ENCODE measurements around the gene TMEM141.
"Not testable (repeated sequence)": the region's sequence is repeated elsewhere in the genome, so short reads cannot be mapped to it uniquely, and the experiment has no call there.

Gene TMEM141

DNA sequence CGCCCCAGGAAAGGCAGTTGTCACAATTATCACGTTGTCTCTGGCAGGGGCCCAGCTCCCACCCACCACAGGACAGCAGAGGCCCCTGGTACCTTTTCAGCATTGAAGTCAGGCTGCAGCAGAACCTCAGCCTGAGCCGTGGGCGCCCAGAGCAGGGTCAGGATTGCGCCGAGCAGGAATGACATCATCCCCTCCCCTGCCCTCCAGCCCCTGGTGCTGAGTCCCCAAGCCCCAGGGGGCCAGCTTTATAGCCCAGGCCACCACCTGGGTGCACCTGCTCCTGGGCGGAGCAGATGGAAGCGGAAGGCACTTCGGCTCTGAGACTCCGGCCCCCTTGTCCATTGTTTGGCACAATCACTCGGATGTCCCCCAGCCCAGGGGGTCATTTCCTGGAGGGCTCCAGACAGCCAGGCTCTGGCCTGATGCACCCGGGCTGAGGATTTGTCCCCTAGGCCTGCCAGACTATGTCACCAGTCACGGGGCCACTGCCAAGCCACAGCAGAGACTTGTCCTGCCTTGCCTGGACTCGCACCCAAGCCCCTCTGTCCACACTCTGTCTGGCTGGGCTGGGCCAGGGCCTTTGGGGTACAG, 26.7 kb upstream of the TMEM141 start, which contains the start of gene LCN15:
Gene LCN15 (minus strand): TSS at position 218 of the 591 bp plus-strand sequence. CDS start 30 bp downstream, at position 188.
- no peak within 1 kb of the TSS for H3K4me3 ChIP-seq (ENCODE audit: low read depth, low read length)
- TF ChIP-seq, protein P1, sequence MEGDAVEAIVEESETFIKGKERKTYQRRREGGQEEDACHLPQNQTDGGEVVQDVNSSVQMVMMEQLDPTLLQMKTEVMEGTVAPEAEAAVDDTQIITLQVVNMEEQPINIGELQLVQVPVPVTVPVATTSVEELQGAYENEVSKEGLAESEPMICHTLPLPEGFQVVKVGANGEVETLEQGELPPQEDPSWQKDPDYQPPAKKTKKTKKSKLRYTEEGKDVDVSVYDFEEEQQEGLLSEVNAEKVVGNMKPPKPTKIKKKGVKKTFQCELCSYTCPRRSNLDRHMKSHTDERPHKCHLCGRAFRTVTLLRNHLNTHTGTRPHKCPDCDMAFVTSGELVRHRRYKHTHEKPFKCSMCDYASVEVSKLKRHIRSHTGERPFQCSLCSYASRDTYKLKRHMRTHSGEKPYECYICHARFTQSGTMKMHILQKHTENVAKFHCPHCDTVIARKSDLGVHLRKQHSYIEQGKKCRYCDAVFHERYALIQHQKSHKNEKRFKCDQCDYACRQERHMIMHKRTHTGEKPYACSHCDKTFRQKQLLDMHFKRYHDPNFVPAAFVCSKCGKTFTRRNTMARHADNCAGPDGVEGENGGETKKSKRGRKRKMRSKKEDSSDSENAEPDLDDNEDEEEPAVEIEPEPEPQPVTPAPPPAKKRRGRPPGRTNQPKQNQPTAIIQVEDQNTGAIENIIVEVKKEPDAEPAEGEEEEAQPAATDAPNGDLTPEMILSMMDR (IDR thresholded peaks at IDR 0.05; ENCODE audit: control insufficient read depth, extremely low read depth, insufficient read depth), result no peak
- DNase-seq (ENCODE audit: low read depth), result no peak

DNA sequence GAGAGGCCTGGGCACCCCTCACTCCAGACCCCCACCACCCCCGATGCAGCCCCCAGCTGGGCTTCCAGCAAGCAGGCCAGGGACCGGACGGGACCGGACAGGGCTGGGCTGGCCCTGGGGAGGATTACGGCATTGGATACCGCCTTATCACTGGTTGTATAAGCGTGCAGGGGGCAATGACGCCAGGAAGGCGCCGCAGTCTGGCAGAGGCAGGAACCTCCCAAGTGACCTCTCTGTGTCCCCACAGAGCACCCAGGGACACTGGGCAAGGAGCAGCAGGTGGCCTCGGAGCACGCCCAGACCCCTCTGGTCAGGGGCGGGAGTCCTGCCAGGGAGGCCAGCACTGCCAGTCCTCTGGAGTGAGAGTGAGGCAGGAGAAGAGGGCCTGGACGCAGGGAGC, 26.1 kb upstream of the TMEM141 start:
- no peak overlapping the region for H3K4me3 ChIP-seq (ENCODE audit: low read depth, low read length)
- DNase-seq (ENCODE audit: low read depth), result no peak
- TF ChIP-seq, protein P1 (IDR thresholded peaks at IDR 0.05; ENCODE audit: control insufficient read depth, extremely low read depth, insufficient read depth), result no peak

DNA sequence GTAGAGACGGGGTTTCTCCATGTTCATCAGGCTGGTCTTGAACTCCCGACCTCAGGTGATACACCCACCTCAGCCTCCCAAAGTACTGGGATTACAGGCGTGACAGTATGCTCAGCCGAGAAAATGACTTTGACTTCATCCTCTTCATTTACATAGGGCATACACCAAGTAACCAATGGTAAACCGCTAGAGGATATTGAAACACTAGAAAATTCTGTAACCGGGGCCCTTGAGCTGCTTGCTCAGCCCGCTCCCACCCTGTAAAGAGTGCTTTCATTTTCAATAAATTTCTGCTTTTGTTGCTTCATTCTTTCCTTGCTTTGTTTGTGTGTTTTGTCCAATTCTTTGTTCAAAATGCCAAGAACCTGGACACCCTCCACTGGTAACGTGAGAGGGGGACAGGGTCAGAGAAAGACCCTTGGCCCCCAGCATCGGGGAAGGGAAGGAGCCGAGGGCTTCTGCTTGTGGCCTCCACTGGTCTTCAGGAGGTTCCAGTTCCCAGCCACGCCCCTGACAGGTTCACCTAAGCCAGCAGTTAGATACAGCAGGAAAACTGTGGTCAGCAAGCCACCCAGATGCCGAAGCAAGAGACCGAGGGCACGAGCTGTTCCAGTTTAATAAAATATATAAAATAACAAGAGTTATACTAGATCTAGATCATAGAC, 25.3 kb upstream of the TMEM141 start:
- not testable (repeated sequence) for H3K4me3 ChIP-seq (ENCODE audit: low read depth, low read length); DNase-seq (ENCODE audit: low read depth)

DNA sequence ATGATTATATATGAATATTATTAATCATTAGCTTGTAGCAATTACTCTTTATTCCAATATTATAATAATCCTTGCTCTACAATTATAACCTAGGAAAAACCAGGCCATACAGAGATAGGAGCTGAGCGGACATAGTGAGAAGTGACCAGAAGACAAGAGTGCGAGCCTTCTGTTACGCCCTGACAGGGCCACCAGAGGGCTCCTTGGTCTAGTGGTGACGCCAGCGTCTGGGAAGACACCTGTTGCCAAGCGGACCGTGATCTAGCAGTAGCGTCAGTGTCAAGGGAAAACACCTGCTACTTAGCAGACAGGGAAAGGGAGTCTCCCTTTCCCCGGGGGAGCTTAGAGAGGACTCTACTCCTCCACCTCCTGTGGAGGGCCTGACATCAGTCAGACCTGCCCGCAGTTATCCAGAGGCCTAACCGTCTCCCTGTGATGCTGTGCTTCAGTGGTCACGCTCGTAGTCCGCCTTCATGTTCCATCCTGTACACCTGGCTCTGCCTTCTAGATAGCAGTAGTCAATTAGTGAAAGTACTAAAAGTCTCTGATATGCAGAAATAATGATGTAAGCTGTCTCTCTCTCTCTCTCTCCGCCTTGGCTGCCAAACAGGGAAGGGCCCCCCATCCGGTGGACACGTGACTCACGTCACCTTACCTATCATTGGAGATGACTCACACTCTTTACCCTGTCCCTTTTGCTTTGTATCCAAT, 24.6 kb upstream of the TMEM141 start:
- not testable (repeated sequence) for H3K4me3 ChIP-seq (ENCODE audit: low read depth, low read length); DNase-seq (ENCODE audit: low read depth)
- TF ChIP-seq, protein P1 (IDR thresholded peaks at IDR 0.05; ENCODE audit: control insufficient read depth, extremely low read depth, insufficient read depth), result peak; percentile 16; the same call in 1 of the 2 replicates

DNA sequence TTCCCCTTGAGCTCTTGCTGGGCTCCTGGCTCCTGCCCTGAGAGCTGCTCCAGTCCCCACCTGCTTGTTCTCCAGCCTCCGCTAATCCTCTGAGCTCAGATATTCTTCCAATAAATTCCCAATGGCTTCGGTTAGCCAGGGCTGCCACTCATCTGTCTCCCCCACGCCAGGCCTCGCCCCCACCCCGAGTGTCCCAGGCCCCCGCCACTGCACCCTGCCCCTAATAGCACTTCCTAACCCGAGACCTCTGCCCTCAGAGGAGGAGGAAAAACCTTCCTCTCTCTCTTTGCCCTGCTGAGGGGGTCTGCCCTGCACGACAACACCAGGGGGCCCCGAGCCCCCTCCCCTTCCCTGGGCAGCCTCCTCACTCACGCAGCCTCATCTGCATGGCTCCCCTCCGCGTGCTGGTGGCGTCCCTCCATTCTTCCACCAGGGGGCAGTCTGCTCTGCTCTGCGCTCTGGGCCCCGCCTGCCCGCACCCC, 21.4 kb upstream of the TMEM141 start:
- peak overlapping the region; percentile 26; the same call in 1 of the 2 replicates for H3K4me3 ChIP-seq (ENCODE audit: low read depth, low read length)
- DNase-seq (ENCODE audit: low read depth), result no peak
- TF ChIP-seq, protein P1 (IDR thresholded peaks at IDR 0.05; ENCODE audit: control insufficient read depth, extremely low read depth, insufficient read depth), result peak; percentile 93

DNA sequence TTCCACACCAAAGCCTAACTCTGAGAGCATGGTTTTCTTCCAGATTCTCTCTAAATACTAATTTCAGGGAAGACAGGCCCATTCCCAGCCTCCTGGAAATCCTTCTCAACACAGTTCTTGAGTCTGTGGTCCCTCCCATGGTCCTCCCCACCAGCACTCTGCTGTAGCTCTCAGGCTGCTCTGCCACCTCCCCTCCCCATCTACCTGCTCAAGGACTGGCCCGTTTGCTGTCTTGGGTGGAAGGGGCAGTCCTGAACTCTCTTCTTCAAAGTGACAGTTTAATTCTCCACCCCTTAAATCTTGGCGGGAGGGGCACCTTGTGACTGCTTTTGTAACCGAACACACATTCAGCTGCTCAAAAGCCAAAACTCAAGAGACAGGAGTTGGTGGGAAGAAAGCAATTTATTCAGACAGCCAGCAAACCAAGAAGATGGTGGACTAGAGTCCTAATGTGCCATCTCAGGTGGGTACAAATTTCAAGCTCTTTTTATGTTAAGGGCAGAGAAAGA, 19.2 kb upstream of the TMEM141 start:
- no peak for DNase-seq (ENCODE audit: low read depth)
- TF ChIP-seq, protein P1 (IDR thresholded peaks at IDR 0.05; ENCODE audit: control insufficient read depth, extremely low read depth, insufficient read depth), result no peak
- H3K4me3 ChIP-seq (ENCODE audit: low read depth, low read length), result no peak overlapping the region
